GM19328 (cell line): ENCODE measurements around the gene AHNAK2.
"Not testable (repeated sequence)": the region's sequence is repeated elsewhere in the genome, so short reads cannot be mapped to it uniquely, and the experiment has no call there.

Experiments
- ATAC-seq: cut with Tn5 transposase; IDR thresholded peaks from one replicate; pipeline ENCODE4 v1.9.1; 2021; ENCODE audit warnings: mild to moderate bottlenecking, moderate library complexity; ENCODE audit not compliant: unreplicated experiment

Gene AHNAK2

GRCh38 chr14:104977681-104978653 lies at the start of gene AHNAK2:
AHNAK2 (minus strand) TSS chr14:104978374; CDS start chr14:104978237, 137 bp downstream.
- no peak for ATAC-seq

- not testable (repeated sequence) for ATAC-seq
Measured at GRCh38 chr14:105027718-105028117, 49.5 kb upstream of the AHNAK2 start.

GRCh38 chr14:105026802-105027563 lies 48.8 kb upstream of the AHNAK2 start:
- no peak for ATAC-seq

- ATAC-seq = no peak
Measured at GRCh38 chr14:105026033-105026785, 48.0 kb upstream of the AHNAK2 start.

GRCh38 chr14:105025429-105025828 lies 47.3 kb upstream of the AHNAK2 start:
- ATAC-seq = no peak

GRCh38 chr14:105023791-105024480 lies 45.8 kb upstream of the AHNAK2 start:
- no peak for ATAC-seq

- ATAC-seq = no peak
Measured at GRCh38 chr14:105023144-105023543, 45.0 kb upstream of the AHNAK2 start.

- ATAC-seq = no peak
Measured at GRCh38 chr14:105022276-105022670, 44.1 kb upstream of the AHNAK2 start.

GRCh38 chr14:105021656-105022275 lies 43.6 kb upstream of the AHNAK2 start:
- ATAC-seq = no peak

- ATAC-seq = peak; percentile 77
Measured at GRCh38 chr14:105020815-105021655, 42.9 kb upstream of the AHNAK2 start, which contains the start of gene CDCA4. CDCA4 (minus strand) TSS chr14:105021083; CDS start chr14:105011929, 9,154 bp downstream.

GRCh38 chr14:105019861-105020814 lies 42.0 kb upstream of the AHNAK2 start:
- peak; percentile 17 for ATAC-seq

- ATAC-seq = no peak
Measured at GRCh38 chr14:105018414-105018813, 40.2 kb upstream of the AHNAK2 start.

- no peak for ATAC-seq
Measured at GRCh38 chr14:105015905-105016304, 37.7 kb upstream of the AHNAK2 start.

- ATAC-seq = no peak
Measured at GRCh38 chr14:105015242-105015641, 37.1 kb upstream of the AHNAK2 start.

GRCh38 chr14:105014631-105015030 lies 36.5 kb upstream of the AHNAK2 start:
- no peak for ATAC-seq

- ATAC-seq = no peak
Measured at GRCh38 chr14:105014032-105014431, 35.9 kb upstream of the AHNAK2 start.

- ATAC-seq = no peak
Measured at GRCh38 chr14:105013150-105013785, 35.1 kb upstream of the AHNAK2 start.
